Measurements from ENCODE around the gene JDP2. TPM values are rescaled to one million over a fixed set of nuclear protein-coding genes. Genes with fewer than 3 reads are reported as not detected.

JDP2 gene
- total RNA-seq, 1 donor from 2014 or later = 44.4 TPM

- no peak for DNase-seq (ENCODE audit: low read depth)
Measured at GRCh38 chr14:75479770-75480600, 52.2 kb downstream of the JDP2 start.

GRCh38 chr14:75482366-75482765 is 54.5 kb downstream of the JDP2 start:
- DNase-seq (ENCODE audit: low read depth) = no peak

- no peak for DNase-seq (ENCODE audit: low read depth)
Measured at GRCh38 chr14:75484711-75485429, 57.0 kb downstream of the JDP2 start.

GRCh38 chr14:75486318-75486717 is 58.5 kb downstream of the JDP2 start:
- no peak for DNase-seq (ENCODE audit: low read depth)

GRCh38 chr14:75487155-75487671 is 59.4 kb downstream of the JDP2 start:
- no peak for DNase-seq (ENCODE audit: low read depth)

- DNase-seq (ENCODE audit: low read depth) = no peak
Measured at GRCh38 chr14:75489480-75489837, 61.6 kb downstream of the JDP2 start.

- DNase-seq (ENCODE audit: low read depth) = no peak
Measured at GRCh38 chr14:75491376-75491978, 63.7 kb downstream of the JDP2 start.

- no peak for DNase-seq (ENCODE audit: low read depth)
Measured at GRCh38 chr14:75492832-75493591, 65.2 kb downstream of the JDP2 start.

GRCh38 chr14:75493592-75494087 is 65.8 kb downstream of the JDP2 start:
- no peak for DNase-seq (ENCODE audit: low read depth)

GRCh38 chr14:75494896-75495295 is 67.1 kb downstream of the JDP2 start:
- no peak for DNase-seq (ENCODE audit: low read depth)

- DNase-seq (ENCODE audit: low read depth) = no peak
Measured at GRCh38 chr14:75495399-75495798, 67.6 kb downstream of the JDP2 start.

GRCh38 chr14:75495882-75496281 is 68.1 kb downstream of the JDP2 start:
- DNase-seq (ENCODE audit: low read depth) = no peak

GRCh38 chr14:75496755-75497154 is 68.9 kb downstream of the JDP2 start:
- DNase-seq (ENCODE audit: low read depth) = no peak

- DNase-seq (ENCODE audit: low read depth) = no peak
Measured at GRCh38 chr14:75497191-75497590, 69.4 kb downstream of the JDP2 start.

GRCh38 chr14:75497701-75498100 is 69.9 kb downstream of the JDP2 start:
- DNase-seq (ENCODE audit: low read depth) = no peak

GRCh38 chr14:75499084-75499875 is 71.5 kb downstream of the JDP2 start:
- no peak for DNase-seq (ENCODE audit: low read depth)

GRCh38 chr14:75501080-75501479 is 73.3 kb downstream of the JDP2 start:
- no peak for DNase-seq (ENCODE audit: low read depth)

GRCh38 chr14:75504411-75504810 is 76.6 kb downstream of the JDP2 start:
- no peak for DNase-seq (ENCODE audit: low read depth)

GRCh38 chr14:75506930-75507329 is 79.1 kb downstream of the JDP2 start:
- DNase-seq (ENCODE audit: low read depth) = no peak

GRCh38 chr14:75510547-75510946 is 82.7 kb downstream of the JDP2 start:
- DNase-seq (ENCODE audit: low read depth) = no peak

All from myocyte (in vitro differentiated cells).